NCI-H1417 (cell line): ENCODE measurements around the gene HAUS5.
"Not testable (repeated sequence)": the region's sequence is repeated elsewhere in the genome, so short reads cannot be mapped to it uniquely, and the experiment has no call there.

Experiments
- DNase-seq, 3 experiments: peaks; one replicate each; lab custom pipeline; 2025; lab: John Stamatoyannopoulos, UW

HAUS5 gene

GRCh38 chr19:35643255-35644205 lies 31.0 kb downstream of the HAUS5 start:
- peak; percentile 86 to 89 (median 86) for DNase-seq

GRCh38 chr19:35644206-35644986 lies 31.9 kb downstream of the HAUS5 start:
- peak; percentile 85 to 94 (median 89) for DNase-seq

GRCh38 chr19:35644987-35645679 lies 32.6 kb downstream of the HAUS5 start:
- DNase-seq, result peak; percentile 54 to 77 (median 66)

- DNase-seq, result no peak
Observed at GRCh38 chr19:35645680-35646511, 33.4 kb downstream of the HAUS5 start.

GRCh38 chr19:35648017-35648961 lies 35.8 kb downstream of the HAUS5 start, which contains the start of gene COX6B1:
TSS of gene COX6B1 (plus strand) at chr19:35648323. CDS start at chr19:35651244, 2,921 bp downstream.
- peak; percentile 93 to 99 (median 98) for DNase-seq

- no peak for DNase-seq
Observed at GRCh38 chr19:35650581-35650980, 38.0 kb downstream of the HAUS5 start.

GRCh38 chr19:35654828-35655227 lies 42.3 kb downstream of the HAUS5 start:
- not testable (repeated sequence) for DNase-seq

- DNase-seq, result no peak
Observed at GRCh38 chr19:35655600-35655999, 43.1 kb downstream of the HAUS5 start.

GRCh38 chr19:35656700-35657099 lies 44.2 kb downstream of the HAUS5 start:
- DNase-seq, result no peak

- no peak for DNase-seq
Observed at GRCh38 chr19:35657904-35658700, 45.6 kb downstream of the HAUS5 start.

GRCh38 chr19:35661995-35662340 lies 49.4 kb downstream of the HAUS5 start:
- DNase-seq, result no peak

- no peak for DNase-seq
Observed at GRCh38 chr19:35663981-35664380, 51.4 kb downstream of the HAUS5 start.

- DNase-seq, result no peak
Observed at GRCh38 chr19:35665157-35665556, 52.6 kb downstream of the HAUS5 start.

GRCh38 chr19:35665604-35666003 lies 53.1 kb downstream of the HAUS5 start:
- no peak for DNase-seq

GRCh38 chr19:35666251-35666913 lies 53.8 kb downstream of the HAUS5 start, which contains the start of gene UPK1A:
TSS of gene UPK1A (plus strand) at chr19:35666517. CDS start at chr19:35666813, 296 bp downstream.
- no peak for DNase-seq

GRCh38 chr19:35669566-35669965 lies 57.0 kb downstream of the HAUS5 start:
- no peak for DNase-seq

- DNase-seq, result no peak
Observed at GRCh38 chr19:35669974-35670373, 57.4 kb downstream of the HAUS5 start.

GRCh38 chr19:35670686-35671085 lies 58.2 kb downstream of the HAUS5 start:
- DNase-seq, result no peak

GRCh38 chr19:35671818-35672217 lies 59.3 kb downstream of the HAUS5 start:
- DNase-seq, result peak in 2 of 3 experiments; percentile 2 to 58
